Esophagus squamous epithelium (tissue), 4 donors: ENCODE data around the gene ARHGEF5.

Experiments used
- POLR2A ChIP-seq, 4 donors: fragments of 450-650 bp; IDR thresholded peaks; one replicate each; pipeline ENCODE4 v1.6.1; 2017; ENCODE audit warnings: antibody characterized with exemption in 4 of 4, mild to moderate bottlenecking in 4 of 4, moderate library complexity in 3 of 4
- TF ChIP-seq, protein P1 (sequence below), 6 experiments: fragments of 450-650 bp in 4 of 6; fragments of 200-600 bp in 2 of 6; sonication (generic) in 2 of 6; IDR thresholded peaks; one replicate each; pipeline ENCODE4 v1.5.1; 2016 to 2019; ENCODE audit warnings: antibody characterized with exemption in 6 of 6, mild to moderate bottlenecking in 4 of 6, moderate library complexity in 4 of 6

DNA sequence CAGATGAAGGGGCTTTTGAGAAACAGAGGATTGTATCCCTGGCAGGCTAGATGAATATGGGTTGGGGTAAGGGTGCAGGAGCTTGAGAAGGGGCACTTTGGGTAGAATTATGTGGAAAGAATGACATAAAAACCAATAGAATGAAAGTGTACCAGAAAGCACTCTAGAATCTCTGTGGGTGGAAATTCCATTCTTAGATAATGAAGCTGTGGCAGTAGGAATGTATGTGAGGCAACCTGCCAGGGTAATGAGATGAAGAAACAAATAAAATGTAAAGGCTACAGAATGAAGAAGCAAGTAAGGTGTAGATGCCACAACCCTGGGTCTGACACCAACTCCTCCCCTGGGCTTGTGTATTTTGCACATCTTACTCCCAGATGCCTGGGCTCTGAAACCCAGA, 31.5 kb downstream of the ARHGEF5 start:
- TF ChIP-seq, protein P1, sequence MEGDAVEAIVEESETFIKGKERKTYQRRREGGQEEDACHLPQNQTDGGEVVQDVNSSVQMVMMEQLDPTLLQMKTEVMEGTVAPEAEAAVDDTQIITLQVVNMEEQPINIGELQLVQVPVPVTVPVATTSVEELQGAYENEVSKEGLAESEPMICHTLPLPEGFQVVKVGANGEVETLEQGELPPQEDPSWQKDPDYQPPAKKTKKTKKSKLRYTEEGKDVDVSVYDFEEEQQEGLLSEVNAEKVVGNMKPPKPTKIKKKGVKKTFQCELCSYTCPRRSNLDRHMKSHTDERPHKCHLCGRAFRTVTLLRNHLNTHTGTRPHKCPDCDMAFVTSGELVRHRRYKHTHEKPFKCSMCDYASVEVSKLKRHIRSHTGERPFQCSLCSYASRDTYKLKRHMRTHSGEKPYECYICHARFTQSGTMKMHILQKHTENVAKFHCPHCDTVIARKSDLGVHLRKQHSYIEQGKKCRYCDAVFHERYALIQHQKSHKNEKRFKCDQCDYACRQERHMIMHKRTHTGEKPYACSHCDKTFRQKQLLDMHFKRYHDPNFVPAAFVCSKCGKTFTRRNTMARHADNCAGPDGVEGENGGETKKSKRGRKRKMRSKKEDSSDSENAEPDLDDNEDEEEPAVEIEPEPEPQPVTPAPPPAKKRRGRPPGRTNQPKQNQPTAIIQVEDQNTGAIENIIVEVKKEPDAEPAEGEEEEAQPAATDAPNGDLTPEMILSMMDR (IDR thresholded peaks at IDR 0.05) = no peak
- TF ChIP-seq POLR2A (IDR thresholded peaks at IDR 0.05) = no peak
